Endothelial cell (in vitro differentiated cells): ENCODE data around the gene UVRAG. TPM values are rescaled to one million over a fixed set of nuclear protein-coding genes. Genes with fewer than 3 reads are reported as not detected.

Source experiments
- DNase-seq: peaks from one replicate; pipeline ENCODE4 v3.0.0; 2021; ENCODE audit warnings: low spot score
- H3K27ac Mint-ChIP-seq: one replicate; pipeline ENCODE4 v1.8.0; 2021; ENCODE audit warnings: mixed read lengths, inconsistent platforms; ENCODE audit not compliant: unreplicated experiment
- H3K27me3 Mint-ChIP-seq: one replicate; pipeline ENCODE4 v1.8.0; 2021; ENCODE audit warnings: mild to moderate bottlenecking, moderate library complexity, mixed read lengths, inconsistent platforms; ENCODE audit not compliant: unreplicated experiment
- H3K36me3 Mint-ChIP-seq: one replicate; pipeline ENCODE4 v1.8.0; 2021; ENCODE audit warnings: mild to moderate bottlenecking, low read depth, mixed read lengths, inconsistent platforms; ENCODE audit not compliant: unreplicated experiment
- H3K4me1 Mint-ChIP-seq: one replicate; pipeline ENCODE4 v1.8.0; 2021; ENCODE audit warnings: mild to moderate bottlenecking, mixed read lengths, inconsistent platforms; ENCODE audit not compliant: unreplicated experiment
- H3K4me3 Mint-ChIP-seq: one replicate; pipeline ENCODE4 v1.8.0; 2021; ENCODE audit warnings: mild to moderate bottlenecking, mixed read lengths, inconsistent platforms; ENCODE audit not compliant: unreplicated experiment
- H3K9me3 Mint-ChIP-seq: one replicate; pipeline ENCODE4 v1.8.0; 2021; ENCODE audit warnings: mixed read lengths, inconsistent platforms; ENCODE audit not compliant: unreplicated experiment
- CTCF ChIP-seq: fragments of 200-600 bp; sonication (generic); IDR thresholded peaks from one replicate; pipeline ENCODE4 v1.5.0; 2021; ENCODE audit warnings: antibody characterized with exemption; ENCODE audit not compliant: unreplicated experiment
- total RNA-seq: library from RNA; stranded (reverse); fragmentation: NEBNext Ultra II Directional; extraction: Animal tissue kit (Norgen Biotek cat#: 25700); gene quantifications from one replicate; pipeline ENCODE4 v1.2.1, GENCODE V29; 2021; ENCODE audit not compliant: unreplicated experiment

UVRAG gene
- total RNA-seq, 1 donor from 2014 or later: 25.0 TPM

GRCh38 chr11:76166314-76166713, 351.3 kb downstream of the UVRAG start:
- Mint-ChIP-seq H3K27ac (no peak overlapping the region), H3K36me3 (no peaks in the 10 kb centered on the region), H3K4me3 (no peak overlapping the region), H3K4me1 (no peaks in the 10 kb centered on the region), H3K27me3 (peaks cover 12% of the 10 kb centered on the region), H3K9me3 (no peaks in the 10 kb centered on the region)
- TF ChIP-seq CTCF: no peak
- DNase-seq: no peak

GRCh38 chr11:76167590-76167989, 352.6 kb downstream of the UVRAG start:
- no peaks in the 10 kb centered on the region for H3K36me3 Mint-ChIP-seq
- H3K4me3 Mint-ChIP-seq: no peak overlapping the region
- no peak overlapping the region for H3K27ac Mint-ChIP-seq
- DNase-seq: no peak
- no peak for TF ChIP-seq CTCF
- H3K4me1 Mint-ChIP-seq: no peaks in the 10 kb centered on the region
- H3K9me3 Mint-ChIP-seq: no peaks in the 10 kb centered on the region
- peaks cover 12% of the 10 kb centered on the region for H3K27me3 Mint-ChIP-seq

GRCh38 chr11:76169473-76169896, 354.5 kb downstream of the UVRAG start:
- DNase-seq: no peak
- H3K27me3 Mint-ChIP-seq: peaks cover 15% of the 10 kb centered on the region
- peaks cover 3% of the 10 kb centered on the region for H3K36me3 Mint-ChIP-seq
- H3K27ac Mint-ChIP-seq: no peak overlapping the region
- TF ChIP-seq CTCF: no peak
- no peaks in the 10 kb centered on the region for H3K9me3 Mint-ChIP-seq
- no peak overlapping the region for H3K4me3 Mint-ChIP-seq
- H3K4me1 Mint-ChIP-seq: no peaks in the 10 kb centered on the region

GRCh38 chr11:76170468-76170867, 355.5 kb downstream of the UVRAG start:
- H3K27me3 Mint-ChIP-seq: peaks cover 16% of the 10 kb centered on the region
- no peaks in the 10 kb centered on the region for H3K9me3 Mint-ChIP-seq
- no peak for DNase-seq
- no peak for TF ChIP-seq CTCF
- no peak overlapping the region for H3K27ac Mint-ChIP-seq
- H3K4me3 Mint-ChIP-seq: no peak overlapping the region
- H3K36me3 Mint-ChIP-seq: peaks cover 4% of the 10 kb centered on the region
- H3K4me1 Mint-ChIP-seq: no peaks in the 10 kb centered on the region

- Mint-ChIP-seq H3K4me1 (no peaks in the 10 kb centered on the region), H3K27me3 (peaks cover 17% of the 10 kb centered on the region), H3K36me3 (peaks cover 4% of the 10 kb centered on the region), H3K9me3 (no peaks in the 10 kb centered on the region), H3K4me3 (no peak overlapping the region), H3K27ac (no peak overlapping the region)
- no peak for TF ChIP-seq CTCF
- DNase-seq: no peak
Observed at GRCh38 chr11:76172583-76172982, 357.6 kb downstream of the UVRAG start.
